H9 (cell line): ENCODE measurements around the gene TMPRSS2. TPM values are rescaled to one million over a fixed set of nuclear protein-coding genes. Genes with fewer than 3 reads are reported as not detected.

Experiments
- total RNA-seq: library from RNA; stranded (reverse); gene quantifications from 2 replicates; pipeline ENCODE4 v1.2.1, GENCODE V29; 2021

Gene TMPRSS2
- total RNA-seq, 1 experiment from 2014 or later = 12.1 TPM

Other genes with a start within 250 kb of the TMPRSS2 start
- 4.0 and 5.0 TPM in 2 replicates for gene FAM3B, start 191.4 kb downstream of the TMPRSS2 start, total RNA-seq
- 1.8 and 1.9 TPM in 2 replicates for gene MX2, start 146.1 kb downstream of the TMPRSS2 start, total RNA-seq
- 5.1 and 6.3 TPM in 2 replicates for gene MX1, start 81.9 kb downstream of the TMPRSS2 start, total RNA-seq